Endothelial cell of hepatic sinusoid (primary cell): ENCODE measurements around the gene HIPK1.

ENCODE experiments used
- in situ Hi-C: cut with HindIII; loops from 2 replicates; pipeline ENCODE4 v1.10.0; 2017; ENCODE audit warnings: low sequenced_read_pairs

HIPK1 gene

GRCh38 chr1:113928941-113929749 is at the start of gene HIPK1:
HIPK1 (plus strand) TSS chr1:113929324.
- in situ Hi-C loops: no loop called here

GRCh38 chr1:113879739-113880038 is 49.4 kb upstream of the HIPK1 start:
- in situ Hi-C loops: no loop called here

GRCh38 chr1:113881661-113882060 is 47.5 kb upstream of the HIPK1 start:
- in situ Hi-C loops: no loop called here

GRCh38 chr1:113886417-113887401 is 42.4 kb upstream of the HIPK1 start:
- in situ Hi-C loops: no loop called here

GRCh38 chr1:113887402-113888175 is 41.5 kb upstream of the HIPK1 start, which contains the start of gene BCL2L15:
BCL2L15 (minus strand) TSS chr1:113887581; CDS start chr1:113887375, 206 bp downstream.
- in situ Hi-C loops: no loop called here

- in situ Hi-C loops: no loop called here
These were observed 38.3 kb upstream of the HIPK1 start for GRCh38 chr1:113890816-113891215.

GRCh38 chr1:113891631-113892220 is 37.4 kb upstream of the HIPK1 start:
- in situ Hi-C loops: no loop called here

- in situ Hi-C loops: no loop called here
These were observed 35.9 kb upstream of the HIPK1 start for GRCh38 chr1:113893267-113893666.

GRCh38 chr1:113895098-113895497 is 34.0 kb upstream of the HIPK1 start:
- in situ Hi-C loops: no loop called here

- in situ Hi-C loops: no loop called here
These were observed 33.2 kb upstream of the HIPK1 start for GRCh38 chr1:113895961-113896360.

- in situ Hi-C loops: no loop called here
These were observed 30.8 kb upstream of the HIPK1 start for GRCh38 chr1:113898241-113898814.

GRCh38 chr1:113899111-113899510 is 30.0 kb upstream of the HIPK1 start:
- in situ Hi-C loops: no loop called here

- in situ Hi-C loops: no loop called here
These were observed 27.9 kb upstream of the HIPK1 start for GRCh38 chr1:113901191-113901590.

- in situ Hi-C loops: no loop called here
These were observed 25.4 kb upstream of the HIPK1 start for GRCh38 chr1:113903501-113904292.

GRCh38 chr1:113904293-113904673 is 24.8 kb upstream of the HIPK1 start:
- in situ Hi-C loops: no loop called here

GRCh38 chr1:113904674-113905434 is 24.3 kb upstream of the HIPK1 start, which contains the start of the genes AP4B1 and DCLRE1B:
AP4B1 (minus strand) TSS chr1:113904799; CDS start chr1:113904717, 82 bp downstream.
DCLRE1B (plus strand) TSS chr1:113905326; CDS start chr1:113905587, 261 bp downstream.
- in situ Hi-C loops: no loop called here

- in situ Hi-C loops: no loop called here
These were observed 23.7 kb upstream of the HIPK1 start for GRCh38 chr1:113905435-113905861.

- in situ Hi-C loops: no loop called here
These were observed 16.4 kb upstream of the HIPK1 start for GRCh38 chr1:113912594-113913311.
